Spleen (tissue), 11 donors: ENCODE results near the gene GRAPL. TPM values are rescaled to one million over a fixed set of nuclear protein-coding genes. Genes with fewer than 3 reads are reported as not detected.
"Not testable (repeated sequence)": the region's sequence is repeated elsewhere in the genome, so short reads cannot be mapped to it uniquely, and the experiment has no call there.

Experiments used
- DNase-seq: peaks from one replicate; pipeline ENCODE4 v3.0.0-alpha.2; 2020
- H3K27ac ChIP-seq, 8 donors: fragments of 200-600 bp; sonication (generic) in 7 of 8; 1 replicate in 4 of 8; 2 replicates in 4 of 8; pipeline versions ENCODE4 v1.5.0 to v1.8.0; 2016 to 2021; ENCODE audit warnings: inconsistent platforms in 4 of 8, mild to moderate bottlenecking in 4 of 8, moderate library complexity in 1 of 8
- H3K27me3 ChIP-seq, 7 donors: fragments of 200-600 bp; sonication (generic) in 6 of 7; replicated peaks in 1 of 7; 1 replicate in 4 of 7; 2 replicates in 3 of 7; pipeline versions ENCODE4 v1.5.0 to v1.8.0; 2016 to 2021; ENCODE audit warnings: inconsistent platforms in 3 of 7, mild to moderate bottlenecking in 1 of 7
- H3K36me3 ChIP-seq, 6 donors: fragments of 200-600 bp; sonication (generic) in 5 of 6; 1 replicate in 4 of 6; 2 replicates in 2 of 6; pipeline versions ENCODE4 v1.5.0 to v1.8.0; 2016 to 2021; ENCODE audit warnings: inconsistent platforms in 2 of 6
- H3K4me1 ChIP-seq, 6 donors: fragments of 200-600 bp; sonication (generic) in 5 of 6; 1 replicate in 3 of 6; 2 replicates in 3 of 6; pipeline versions ENCODE4 v1.5.0 to v1.8.0; 2016 to 2021; ENCODE audit warnings: inconsistent platforms in 3 of 6
- H3K4me3 ChIP-seq, 8 donors: fragments of 200-600 bp; sonication (generic) in 7 of 8; 1 replicate in 4 of 8; 2 replicates in 4 of 8; pipeline versions ENCODE4 v1.5.0 to v1.8.0; 2016 to 2021; ENCODE audit warnings: inconsistent platforms in 4 of 8, mild to moderate bottlenecking in 4 of 8, moderate library complexity in 2 of 8
- H3K9me3 ChIP-seq, 8 donors: fragments of 200-600 bp; sonication (generic) in 7 of 8; 1 replicate in 4 of 8; 2 replicates in 4 of 8; pipeline versions ENCODE4 v1.5.0 to v1.8.0; 2016 to 2021; ENCODE audit warnings: inconsistent platforms in 4 of 8
- POLR2AphosphoS5 ChIP-seq, 3 donors: sonication (generic); formaldehyde crosslinking; IDR thresholded peaks; one replicate each; pipeline ENCODE4 v1.5.1; 2017; ENCODE audit warnings: antibody characterized with exemption in 3 of 3
- WGBS, 5 donors: extraction: QIAGEN DNeasy Blood & Tissue Kit in 3 of 5; methylation state at CpG; one replicate each; pipeline versions ENCODE4 v1.1.5 to v1.1.7; 2013 to 2018; 5-methylcytosine and 5-hydroxymethylcytosine counted together
- intact Hi-C: fragments of 100-400 bp; cut with DNase I; formaldehyde crosslinking; loops from one replicate; pipeline ENCODE4 v1.15.0; 2023; ENCODE audit warnings: low total_unique reads
- polyA plus RNA-seq, 3 donors: library from polyadenylated mRNA; stranded (reverse); fragments of 200-250 nt; gene quantifications; one replicate each; pipeline ENCODE4 v1.2.1, GENCODE V29; 2013
- total RNA-seq, 7 donors: library from RNA; depleted of rRNA in 3 of 7; stranded (reverse); fragments of >200 nt in 3 of 7; fragmentation: NEBNext Ultra II Directional in 4 of 7; extraction: Animal tissue kit (Norgen Biotek cat#: 25700) in 4 of 7; gene quantifications; one replicate each; pipeline versions ENCODE4 v1.1.0 to v1.2.1, GENCODE V29; 2016 to 2021
- TF ChIP-seq, protein P1 (sequence below), 11 experiments: fragments of 200-600 bp in 7 of 11; fragments of 450-650 bp in 4 of 11; sonication (generic) in 4 of 11; IDR thresholded peaks in 8 of 11; conservative IDR thresholded peaks in 3 of 11; 1 replicate in 7 of 11; 2 replicates in 4 of 11; pipeline versions ENCODE4 v1.4.0 to v1.8.0; 2016 to 2021; ENCODE audit warnings: antibody characterized with exemption in 11 of 11, inconsistent platforms in 4 of 11, mild to moderate bottlenecking in 1 of 11
- donor health status: healthy with polysubstance abuse.
- donor health status: DM: no; HTN: no; CAD: no; lungs with moderate emphysema.
- donor health status: DM: no; HTN: no; CAD: no.
- donor health status: Bipolar disorder and iron deficiency.
- donor health status: healthy.
- donor health status: DM: no; HTN: no; CAD: no.
- donor health status: DM: yes; HTN: yes; CAD: no.

The GRAPL gene
- total and polyA plus RNA-seq, 10 donors, result 13.0 to 112 (median 53.7) TPM

DNA sequence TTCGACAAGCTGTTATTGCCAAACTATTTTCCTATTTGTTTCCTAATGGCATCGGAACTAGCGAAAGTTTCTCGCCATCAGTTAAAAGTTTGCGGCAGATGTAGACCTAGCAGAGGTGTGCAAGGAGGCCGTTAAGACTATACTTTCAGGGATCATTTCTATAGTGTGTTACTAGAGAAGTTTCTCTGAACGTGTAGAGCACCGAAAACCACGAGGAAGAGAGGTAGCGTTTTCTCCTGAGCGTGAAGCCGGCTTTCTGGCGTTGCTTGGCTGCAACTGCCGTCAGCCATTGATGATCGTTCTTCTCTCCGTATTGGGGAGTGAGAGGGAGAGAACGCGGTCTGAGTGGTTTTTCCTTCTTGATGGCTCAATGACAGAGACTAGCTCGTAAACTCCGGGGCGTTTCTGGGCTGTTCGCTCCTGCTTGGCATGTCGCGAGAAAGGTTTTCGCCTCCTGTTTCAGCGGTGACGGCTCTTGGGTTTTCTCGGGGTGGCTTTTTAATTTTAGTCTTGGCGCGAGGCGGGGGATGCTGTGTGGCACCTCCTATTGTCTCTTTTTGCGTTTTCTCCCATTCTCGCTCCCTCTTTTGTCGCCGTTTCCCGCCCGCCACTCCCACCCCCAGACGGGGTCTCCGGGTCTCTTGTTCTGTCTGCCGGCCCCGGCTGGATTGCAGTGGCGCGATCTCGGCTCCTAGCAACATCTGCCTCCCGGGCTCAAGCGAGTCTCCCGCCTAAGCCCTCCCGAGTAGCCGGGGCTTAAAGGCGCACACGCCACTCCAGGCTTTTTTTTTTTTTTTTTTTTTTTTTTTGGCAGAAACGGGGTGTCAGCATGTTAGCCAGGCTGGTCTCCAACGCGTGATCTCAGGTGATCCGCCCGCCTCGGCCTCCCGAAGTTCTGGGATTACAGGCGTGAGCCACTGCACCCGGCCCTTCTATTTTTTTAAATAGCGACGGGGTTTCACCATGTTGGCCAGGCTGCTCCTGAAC is 60.8 kb downstream of the GRAPL start:
- intact Hi-C loops, H3K36me3 ChIP-seq, H3K9me3 ChIP-seq, H3K4me1 ChIP-seq, H3K4me3 ChIP-seq, H3K27me3 ChIP-seq, DNase-seq: not testable (repeated sequence)
- WGBS, 5 donors, result 0 to 1% (median 0%) methylated on average over 8 to 10 of the region's 62 CpGs; no CpG with 5 or more reads in 1 of the 5 donors
- TF ChIP-seq POLR2AphosphoS5 (IDR thresholded peaks at IDR 0.05), result peak in 2 of 3 donors; percentile 70 to 97
- H3K27ac ChIP-seq, result peak overlapping the region in 4 of 8 donors; percentile 63 to 74 (median 64)

DNA sequence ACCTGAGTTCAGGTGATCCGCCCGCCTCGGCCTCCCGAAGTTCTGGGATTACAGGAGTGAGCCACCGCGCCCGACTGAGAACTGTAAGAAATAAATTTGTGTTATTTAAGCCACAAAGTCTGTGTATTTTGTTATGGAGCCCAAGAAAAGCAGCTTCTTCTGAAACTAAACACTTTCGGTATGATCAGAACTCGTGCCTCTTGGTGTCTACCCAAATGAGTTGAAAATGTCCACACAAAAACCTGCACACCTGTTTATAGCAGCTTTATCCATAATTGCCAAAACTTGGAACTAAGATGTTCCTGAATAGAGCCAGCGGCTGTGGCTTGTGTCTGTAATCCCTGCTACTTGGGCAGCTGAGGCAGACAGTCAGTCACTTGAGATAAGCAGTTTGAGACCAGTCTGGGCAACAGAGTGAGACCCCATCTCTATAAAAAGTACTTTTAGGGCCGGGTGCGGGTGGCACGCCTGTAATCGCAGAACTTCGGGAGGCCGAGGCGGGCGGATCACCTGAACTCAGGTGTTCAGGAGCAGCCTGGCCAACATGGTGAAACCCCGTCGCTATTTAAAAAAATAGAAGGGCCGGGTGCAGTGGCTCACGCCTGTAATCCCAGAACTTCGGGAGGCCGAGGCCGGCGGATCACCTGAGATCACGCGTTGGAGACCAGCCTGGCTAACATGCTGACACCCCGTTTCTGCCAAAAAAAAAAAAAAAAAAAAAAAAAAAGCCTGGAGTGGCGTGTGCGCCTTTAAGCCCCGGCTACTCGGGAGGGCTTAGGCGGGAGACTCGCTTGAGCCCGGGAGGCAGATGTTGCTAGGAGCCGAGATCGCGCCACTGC is 61.7 kb downstream of the GRAPL start:
- H3K4me1 ChIP-seq, H3K27ac ChIP-seq, DNase-seq, H3K27me3 ChIP-seq, intact Hi-C loops, H3K36me3 ChIP-seq, H3K9me3 ChIP-seq, H3K4me3 ChIP-seq: not testable (repeated sequence)
- WGBS, 5 donors, result no CpG with 5 or more reads among the region's 39 CpGs

DNA sequence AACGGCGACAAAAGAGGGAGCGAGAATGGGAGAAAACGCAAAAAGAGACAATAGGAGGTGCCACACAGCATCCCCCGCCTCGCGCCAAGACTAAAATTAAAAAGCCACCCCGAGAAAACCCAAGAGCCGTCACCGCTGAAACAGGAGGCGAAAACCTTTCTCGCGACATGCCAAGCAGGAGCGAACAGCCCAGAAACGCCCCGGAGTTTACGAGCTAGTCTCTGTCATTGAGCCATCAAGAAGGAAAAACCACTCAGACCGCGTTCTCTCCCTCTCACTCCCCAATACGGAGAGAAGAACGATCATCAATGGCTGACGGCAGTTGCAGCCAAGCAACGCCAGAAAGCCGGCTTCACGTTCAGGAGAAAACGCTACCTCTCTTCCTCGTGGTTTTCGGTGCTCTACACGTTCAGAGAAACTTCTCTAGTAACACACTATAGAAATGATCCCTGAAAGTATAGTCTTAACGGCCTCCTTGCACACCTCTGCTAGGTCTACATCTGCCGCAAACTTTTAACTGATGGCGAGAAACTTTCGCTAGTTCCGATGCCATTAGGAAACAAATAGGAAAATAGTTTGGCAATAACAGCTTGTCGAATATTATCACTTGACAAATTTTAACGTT is 62.5 kb downstream of the GRAPL start:
- WGBS, 5 donors, result no CpG with 5 or more reads among the region's 36 CpGs
- H3K27me3 ChIP-seq, H3K36me3 ChIP-seq, H3K4me3 ChIP-seq, H3K27ac ChIP-seq, H3K9me3 ChIP-seq, DNase-seq, H3K4me1 ChIP-seq, intact Hi-C loops: not testable (repeated sequence)

DNA sequence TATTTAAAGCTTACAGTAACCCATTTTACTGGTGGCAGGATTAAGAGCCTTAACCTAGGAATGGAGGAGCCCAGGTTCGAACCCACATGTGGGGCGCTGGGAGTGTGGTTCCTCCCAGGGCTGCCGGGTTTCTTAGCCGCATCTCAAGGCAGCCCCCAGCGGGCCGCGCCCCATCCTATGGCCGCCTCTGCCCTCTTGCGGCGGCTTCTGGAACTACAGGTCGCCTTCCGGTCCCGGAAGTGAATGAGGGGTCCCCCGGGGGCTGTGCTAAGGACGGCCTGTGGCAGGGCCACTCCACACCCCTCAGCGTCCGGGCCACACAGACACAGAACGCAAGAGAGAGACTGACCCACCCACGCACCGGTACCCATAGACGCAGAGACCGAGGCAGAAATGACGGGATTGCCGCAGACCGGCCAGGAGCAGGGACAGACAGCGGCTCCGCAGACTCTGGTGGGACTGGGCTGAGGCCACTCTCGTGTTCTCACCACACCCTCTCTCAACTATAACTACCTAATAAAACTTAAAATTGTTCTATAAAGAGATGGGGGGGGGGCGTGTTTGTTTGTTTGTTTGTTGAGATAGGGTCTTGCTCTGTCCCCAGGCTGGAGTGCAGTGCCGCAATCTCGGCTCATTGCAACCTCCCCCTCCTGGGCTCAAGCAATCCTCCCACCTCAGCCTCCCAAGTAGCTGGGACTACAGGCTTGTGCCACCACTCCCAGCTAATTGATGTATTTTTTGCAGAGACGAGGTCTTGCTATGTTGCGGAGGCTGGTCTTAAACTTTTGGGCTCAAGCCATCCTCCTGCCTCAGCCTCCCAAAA is 69.2 kb downstream of the GRAPL start:
- intact Hi-C loops, H3K36me3 ChIP-seq, H3K4me1 ChIP-seq, H3K9me3 ChIP-seq, H3K27me3 ChIP-seq, DNase-seq: not testable (repeated sequence)
- H3K4me3 ChIP-seq, result peak overlapping the region in 2 of 8 donors; percentile 30 to 56
- TF ChIP-seq, protein P1, sequence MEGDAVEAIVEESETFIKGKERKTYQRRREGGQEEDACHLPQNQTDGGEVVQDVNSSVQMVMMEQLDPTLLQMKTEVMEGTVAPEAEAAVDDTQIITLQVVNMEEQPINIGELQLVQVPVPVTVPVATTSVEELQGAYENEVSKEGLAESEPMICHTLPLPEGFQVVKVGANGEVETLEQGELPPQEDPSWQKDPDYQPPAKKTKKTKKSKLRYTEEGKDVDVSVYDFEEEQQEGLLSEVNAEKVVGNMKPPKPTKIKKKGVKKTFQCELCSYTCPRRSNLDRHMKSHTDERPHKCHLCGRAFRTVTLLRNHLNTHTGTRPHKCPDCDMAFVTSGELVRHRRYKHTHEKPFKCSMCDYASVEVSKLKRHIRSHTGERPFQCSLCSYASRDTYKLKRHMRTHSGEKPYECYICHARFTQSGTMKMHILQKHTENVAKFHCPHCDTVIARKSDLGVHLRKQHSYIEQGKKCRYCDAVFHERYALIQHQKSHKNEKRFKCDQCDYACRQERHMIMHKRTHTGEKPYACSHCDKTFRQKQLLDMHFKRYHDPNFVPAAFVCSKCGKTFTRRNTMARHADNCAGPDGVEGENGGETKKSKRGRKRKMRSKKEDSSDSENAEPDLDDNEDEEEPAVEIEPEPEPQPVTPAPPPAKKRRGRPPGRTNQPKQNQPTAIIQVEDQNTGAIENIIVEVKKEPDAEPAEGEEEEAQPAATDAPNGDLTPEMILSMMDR (IDR thresholded peaks at IDR 0.05 in 8 of 11, conservative IDR thresholded peaks at IDR 0.05 in 3 of 11), result peak in 4 of 11 experiments; percentile 13 to 54 (median 26)
- 0 to 2% methylated on average over 9 of the region's 33 CpGs; no CpG with 5 or more reads in 3 of the 5 donors for WGBS, 5 donors
- H3K27ac ChIP-seq, result peak overlapping the region in 2 of 8 donors; percentile 61 to 74

DNA sequence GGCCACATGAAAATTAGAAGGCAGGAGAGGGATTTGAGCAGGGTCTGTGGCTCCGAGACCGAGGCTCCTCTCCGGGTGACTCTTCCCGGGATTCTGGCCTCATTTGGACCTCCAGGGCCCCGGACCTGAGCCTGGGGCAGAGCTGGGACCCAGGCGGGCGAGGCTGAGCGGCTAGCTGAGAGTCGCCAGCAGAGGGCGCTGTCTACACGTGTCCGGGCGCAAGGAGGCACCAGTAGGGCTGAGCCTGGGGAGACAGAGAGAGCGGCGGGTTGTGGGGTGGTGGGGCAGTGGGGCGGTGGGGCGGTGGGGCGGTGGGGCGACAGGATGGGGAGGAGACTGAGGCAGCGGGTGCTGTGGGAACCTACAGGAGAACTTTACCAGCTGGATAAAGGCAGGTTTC is 75.1 kb downstream of the GRAPL start:
- H3K4me1 ChIP-seq, H3K36me3 ChIP-seq, H3K27ac ChIP-seq, H3K27me3 ChIP-seq, H3K4me3 ChIP-seq, H3K9me3 ChIP-seq, DNase-seq, intact Hi-C loops: not testable (repeated sequence)
- WGBS, 5 donors, result no CpG with 5 or more reads among the region's 20 CpGs

DNA sequence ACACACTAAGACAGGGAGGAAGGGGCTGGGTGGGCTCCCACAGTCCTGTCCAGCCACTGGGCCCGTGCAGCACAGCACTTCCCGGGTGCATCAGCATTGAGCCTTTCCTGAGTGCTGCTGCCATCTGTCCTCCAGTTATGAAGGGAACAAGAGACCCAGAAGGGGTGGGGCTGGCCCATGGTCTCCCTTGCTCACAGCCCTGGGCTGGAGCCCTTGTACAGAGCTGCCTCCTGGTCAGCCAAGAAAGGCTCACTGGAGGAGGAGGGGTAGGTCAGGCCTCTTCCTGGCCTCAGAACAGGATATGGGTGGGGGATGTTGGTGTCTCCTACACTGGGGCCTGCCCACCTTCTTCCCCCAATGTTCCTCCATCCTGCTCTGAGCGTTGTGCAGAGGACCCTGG is 76.0 kb downstream of the GRAPL start:
- H3K36me3 ChIP-seq, H3K4me1 ChIP-seq, H3K27ac ChIP-seq, intact Hi-C loops, H3K4me3 ChIP-seq, DNase-seq, H3K9me3 ChIP-seq, H3K27me3 ChIP-seq: not testable (repeated sequence)
- WGBS, 5 donors, result no CpG with 5 or more reads among the region's 3 CpGs
